Aorta (tissue), 5 donors: ENCODE data around the gene USH2A. TPM values are rescaled to one million over a fixed set of nuclear protein-coding genes. Genes with fewer than 3 reads are reported as not detected.

Experiments used
- ATAC-seq: fragments of 200-7000 bp; cut with Tn5 transposase; one replicate; pipeline ENCODE4 v1.9.1; 2022; ENCODE audit warnings: moderate library complexity; ENCODE audit not compliant: low FRiP score
- DNase-seq, 2 donors: peaks; one replicate each; pipeline ENCODE4 v3.0.0-alpha.2; 2020
- H3K27ac ChIP-seq, 2 donors: one replicate each; pipeline ENCODE4 v1.5.1; 2013; ENCODE audit warnings: low read length in 2 of 2, mild to moderate bottlenecking in 2 of 2, moderate library complexity in 2 of 2, control low read depth in 1 of 2, inconsistent platforms in 1 of 2, low read depth in 1 of 2
- H3K27me3 ChIP-seq, 2 donors: one replicate each; pipeline ENCODE4 v1.6.1; 2013; ENCODE audit warnings: control low read depth in 1 of 2, low read length in 1 of 2, mild to moderate bottlenecking in 1 of 2, moderate library complexity in 1 of 2; ENCODE audit not compliant: insufficient read depth in 2 of 2, control insufficient read depth in 1 of 2
- H3K36me3 ChIP-seq, 2 donors: one replicate each; pipeline ENCODE4 v1.6.1; 2013; ENCODE audit warnings: control low read depth in 1 of 2, low read length in 1 of 2, mild to moderate bottlenecking in 1 of 2; ENCODE audit not compliant: insufficient read depth in 2 of 2, control insufficient read depth in 1 of 2
- H3K4me1 ChIP-seq, 2 donors: one replicate each; pipeline ENCODE4 v1.6.1; 2013; ENCODE audit warnings: low read length in 2 of 2, control low read depth in 1 of 2, mild to moderate bottlenecking in 1 of 2, moderate library complexity in 1 of 2; ENCODE audit not compliant: insufficient read depth in 2 of 2, control insufficient read depth in 1 of 2
- H3K4me3 ChIP-seq, 2 donors: one replicate each; pipeline ENCODE4 v1.5.1; 2013; ENCODE audit warnings: low read length in 2 of 2, control low read depth in 1 of 2, mild to moderate bottlenecking in 1 of 2
- H3K9me3 ChIP-seq: one replicate; pipeline ENCODE4 v1.6.1; 2013; ENCODE audit warnings: mild to moderate bottlenecking, low read length; ENCODE audit not compliant: control insufficient read depth
- WGBS, 2 donors: extraction: QIAGEN DNeasy Blood & Tissue Kit; methylation state at CpG; one replicate each; pipeline ENCODE4 v1.1.7; 2013; 5-methylcytosine and 5-hydroxymethylcytosine counted together
- intact Hi-C, 2 donors: fragments of 100-400 bp; cut with DNase I; formaldehyde crosslinking; loops; one replicate each; pipeline versions ENCODE4 v1.14.2 to v1.15.0; 2022
- polyA plus RNA-seq, 2 donors: library from polyadenylated mRNA; stranded (reverse); fragments of 200-250 nt; gene quantifications; one replicate each; pipeline ENCODE4 v1.2.3, GENCODE V29; 2013
- total RNA-seq, 2 donors: library from RNA; stranded (reverse); fragmentation: NEBNext Ultra II Directional; extraction: Animal tissue kit (Norgen Biotek cat#: 25700); gene quantifications; one replicate each; pipeline ENCODE4 v1.2.1, GENCODE V29; 2021
- donor health status: healthy with polysubstance abuse.
- donor health status: Bipolar disorder and iron deficiency.
- donor health status: DM: no; HTN: no; CAD: no.
- donor health status: DM: no; HTN: no; CAD: no.
- donor health status: DM: yes; HTN: yes; CAD: no.

USH2A gene
- total and polyA plus RNA-seq, 4 donors, result 0.13 TPM; not detected in 3

- Histone ChIP-seq H3K4me3 (no peak overlapping the region), H3K4me1 (no peaks in the 10 kb centered on the region), H3K27me3 (no peaks in the 10 kb centered on the region), H3K36me3 (no peaks in the 10 kb centered on the region), H3K27ac (no peak overlapping the region), H3K9me3 (no peaks in the 10 kb centered on the region)
- intact Hi-C loops, result no loop called here
- ATAC-seq (no peak), DNase-seq (no peak)
- WGBS, 2 donors, result 81 to 82% methylated on average over 4 of the region's 4 CpGs
These were observed 654.9 kb downstream of the USH2A start for GRCh38 chr1:215768303-215768702.

GRCh38 chr1:215767761-215768160, 655.5 kb downstream of the USH2A start:
- WGBS, 2 donors, result 61 to 66% methylated on average over 2 of the region's 2 CpGs
- H3K4me1 ChIP-seq, result no peaks in the 10 kb centered on the region
- intact Hi-C loops, result no loop called here
- H3K27ac ChIP-seq, result no peak overlapping the region
- peaks cover 0 to 1% of the 10 kb centered on the region in 2 donors for H3K27me3 ChIP-seq
- no peaks in the 10 kb centered on the region for H3K9me3 ChIP-seq
- DNase-seq (no peak), ATAC-seq (no peak)
- no peak overlapping the region for H3K4me3 ChIP-seq
- no peaks in the 10 kb centered on the region for H3K36me3 ChIP-seq

- no peak overlapping the region for H3K4me3 ChIP-seq
- intact Hi-C loops, result no loop called here
- H3K9me3 ChIP-seq, result no peaks in the 10 kb centered on the region
- no peak for DNase-seq
- no peaks in the 10 kb centered on the region for H3K4me1 ChIP-seq
- peaks cover 0 to 1% of the 10 kb centered on the region in 2 donors for H3K27me3 ChIP-seq
- WGBS, 2 donors, result 63 to 65% methylated on average over 1 of the region's 1 CpG
- no peak overlapping the region for H3K27ac ChIP-seq
- no peaks in the 10 kb centered on the region for H3K36me3 ChIP-seq
- no peak for ATAC-seq
These were observed 656.7 kb downstream of the USH2A start for GRCh38 chr1:215766521-215766920.

GRCh38 chr1:215765833-215766232, 657.4 kb downstream of the USH2A start:
- 94 to 95% methylated on average over 1 of the region's 1 CpG for WGBS, 2 donors
- Histone ChIP-seq H3K4me1 (no peaks in the 10 kb centered on the region), H3K36me3 (no peaks in the 10 kb centered on the region), H3K27ac (no peak overlapping the region), H3K27me3 (peaks cover 0 to 1% of the 10 kb centered on the region in 2 donors), H3K4me3 (no peak overlapping the region), H3K9me3 (no peaks in the 10 kb centered on the region)
- ATAC-seq (no peak), DNase-seq (no peak)
- intact Hi-C loops, result no loop called here

GRCh38 chr1:215761446-215761845, 661.8 kb downstream of the USH2A start:
- Histone ChIP-seq H3K4me1 (no peaks in the 10 kb centered on the region), H3K4me3 (no peak overlapping the region), H3K36me3 (no peaks in the 10 kb centered on the region), H3K9me3 (no peaks in the 10 kb centered on the region), H3K27me3 (peaks cover 0 to 1% of the 10 kb centered on the region in 2 donors), H3K27ac (no peak overlapping the region)
- ATAC-seq (no peak), DNase-seq (no peak)
- intact Hi-C loops, result no loop called here
- WGBS, 2 donors, result 89 to 90% methylated on average over 2 of the region's 2 CpGs

- no peak for DNase-seq
These were observed 669.1 kb downstream of the USH2A start for GRCh38 chr1:215754112-215754511.

GRCh38 chr1:215749414-215749813, 673.8 kb downstream of the USH2A start:
- DNase-seq (no peak), ATAC-seq (no peak)
- H3K36me3 ChIP-seq, result no peaks in the 10 kb centered on the region
- WGBS, 2 donors, result 57 to 60% methylated on average over 4 of the region's 4 CpGs
- no peaks in the 10 kb centered on the region for H3K27me3 ChIP-seq
- no peaks in the 10 kb centered on the region for H3K9me3 ChIP-seq
- no peak overlapping the region for H3K27ac ChIP-seq
- intact Hi-C loops, result no loop called here
- no peaks in the 10 kb centered on the region for H3K4me1 ChIP-seq
- no peak overlapping the region for H3K4me3 ChIP-seq

More at GRCh38 chr1:215754112-215754511, 669.1 kb downstream of the USH2A start:
- ATAC-seq, result no peak
- H3K4me1 ChIP-seq, result no peaks in the 10 kb centered on the region
- no peak overlapping the region for H3K27ac ChIP-seq
- no peaks in the 10 kb centered on the region for H3K36me3 ChIP-seq
- H3K4me3 ChIP-seq, result no peak overlapping the region
- 37 to 48% methylated on average over 4 of the region's 4 CpGs for WGBS, 2 donors
- H3K9me3 ChIP-seq, result no peaks in the 10 kb centered on the region
- no peaks in the 10 kb centered on the region for H3K27me3 ChIP-seq
- intact Hi-C loops, result no loop called here

- Histone ChIP-seq H3K4me1 (no peaks in the 10 kb centered on the region), H3K36me3 (no peaks in the 10 kb centered on the region), H3K4me3 (no peak overlapping the region), H3K9me3 (no peaks in the 10 kb centered on the region), H3K27ac (no peak overlapping the region), H3K27me3 (no peaks in the 10 kb centered on the region)
- intact Hi-C loops, result no loop called here
- WGBS, 2 donors, result 73 to 76% methylated on average over 1 of the region's 1 CpG
- ATAC-seq (no peak), DNase-seq (no peak)
These were observed 674.8 kb downstream of the USH2A start for GRCh38 chr1:215748431-215748830.

- Histone ChIP-seq H3K27me3 (no peaks in the 10 kb centered on the region), H3K9me3 (no peaks in the 10 kb centered on the region), H3K36me3 (no peaks in the 10 kb centered on the region), H3K4me1 (no peaks in the 10 kb centered on the region), H3K27ac (no peak overlapping the region), H3K4me3 (no peak overlapping the region)
- ATAC-seq (no peak), DNase-seq (no peak)
- intact Hi-C loops, result no loop called here
- WGBS, 2 donors, result 71 to 87% methylated on average over 1 of the region's 1 CpG
These were observed 678.8 kb downstream of the USH2A start for GRCh38 chr1:215744419-215744818.
